ENCODE results near the gene CACNB4. TPM values are rescaled to one million over a fixed set of nuclear protein-coding genes. Genes with fewer than 3 reads are reported as not detected.

The CACNB4 gene
- total RNA-seq, 1 experiment from 2014 or later: not detected

DNA sequence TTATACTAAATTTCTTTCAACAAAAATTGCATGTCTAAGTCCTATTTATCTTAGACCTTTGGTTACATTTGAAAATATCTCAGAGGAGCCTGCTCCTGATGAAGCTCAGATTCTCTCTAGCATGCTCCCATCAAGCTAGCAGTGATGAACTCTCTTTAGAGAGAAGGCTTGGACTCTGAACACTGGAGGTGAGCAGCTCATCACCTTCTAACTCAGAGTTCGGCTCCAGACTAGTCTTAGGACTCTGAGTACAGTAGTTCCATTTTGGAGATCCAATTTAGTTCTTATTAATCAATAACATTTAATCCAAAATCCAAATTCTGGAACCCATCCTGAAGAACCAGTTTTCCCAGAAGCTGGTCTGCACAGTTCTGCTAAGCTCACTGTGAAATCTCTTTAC, 107.8 kb downstream of the CACNB4 start:
- no TSS peak for BruUV-seq (replicated peaks)
- no peaks in the 10 kb centered on the region for H4K20me1 ChIP-seq (ENCODE audit: low read length)
- H3F3A ChIP-seq (ENCODE audit: low read length, unreplicated experiment): no peaks in the 10 kb centered on the region
- no peaks in the 10 kb centered on the region for H3K79me2 ChIP-seq (ENCODE audit: low read length)
- no peaks in the 10 kb centered on the region for H3K4me1 ChIP-seq (ENCODE audit: insufficient read depth, low read length)
- TF ChIP-seq, protein P1, sequence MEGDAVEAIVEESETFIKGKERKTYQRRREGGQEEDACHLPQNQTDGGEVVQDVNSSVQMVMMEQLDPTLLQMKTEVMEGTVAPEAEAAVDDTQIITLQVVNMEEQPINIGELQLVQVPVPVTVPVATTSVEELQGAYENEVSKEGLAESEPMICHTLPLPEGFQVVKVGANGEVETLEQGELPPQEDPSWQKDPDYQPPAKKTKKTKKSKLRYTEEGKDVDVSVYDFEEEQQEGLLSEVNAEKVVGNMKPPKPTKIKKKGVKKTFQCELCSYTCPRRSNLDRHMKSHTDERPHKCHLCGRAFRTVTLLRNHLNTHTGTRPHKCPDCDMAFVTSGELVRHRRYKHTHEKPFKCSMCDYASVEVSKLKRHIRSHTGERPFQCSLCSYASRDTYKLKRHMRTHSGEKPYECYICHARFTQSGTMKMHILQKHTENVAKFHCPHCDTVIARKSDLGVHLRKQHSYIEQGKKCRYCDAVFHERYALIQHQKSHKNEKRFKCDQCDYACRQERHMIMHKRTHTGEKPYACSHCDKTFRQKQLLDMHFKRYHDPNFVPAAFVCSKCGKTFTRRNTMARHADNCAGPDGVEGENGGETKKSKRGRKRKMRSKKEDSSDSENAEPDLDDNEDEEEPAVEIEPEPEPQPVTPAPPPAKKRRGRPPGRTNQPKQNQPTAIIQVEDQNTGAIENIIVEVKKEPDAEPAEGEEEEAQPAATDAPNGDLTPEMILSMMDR (conservative IDR thresholded peaks at IDR 0.05; ENCODE audit: low read depth, low read length): no peak
- no peak overlapping the region for H2AFZ ChIP-seq (ENCODE audit: low read length)
- H3K27ac ChIP-seq (ENCODE audit: low read length): no peak overlapping the region
- POLR2A ChIA-PET (ENCODE audit: unreplicated experiment): no interaction called here
- no peaks in the 10 kb centered on the region for H3K36me3 ChIP-seq (ENCODE audit: low read depth, low read length)
- H3K4me2 ChIP-seq (ENCODE audit: low read length): no peak overlapping the region
- no peak overlapping the region for H3K9ac ChIP-seq (ENCODE audit: low read length)
- no peaks in the 10 kb centered on the region for H3K9me2 ChIP-seq (replicated peaks; ENCODE audit: low read length)
- ATAC-seq: no peak
- CTCF ChIA-PET: no interaction called here
- H3K4me3 ChIP-seq (ENCODE audit: low read length): no peak overlapping the region
- H3K27me3 ChIP-seq (ENCODE audit: low read length): peaks cover 63% of the 10 kb centered on the region
- intact Hi-C loops (cut with micrococcal nuclease): no loop called here
- no peak for DNase-seq
- no peaks in the 10 kb centered on the region for H3K9me3 ChIP-seq (ENCODE audit: low read length)

DNA sequence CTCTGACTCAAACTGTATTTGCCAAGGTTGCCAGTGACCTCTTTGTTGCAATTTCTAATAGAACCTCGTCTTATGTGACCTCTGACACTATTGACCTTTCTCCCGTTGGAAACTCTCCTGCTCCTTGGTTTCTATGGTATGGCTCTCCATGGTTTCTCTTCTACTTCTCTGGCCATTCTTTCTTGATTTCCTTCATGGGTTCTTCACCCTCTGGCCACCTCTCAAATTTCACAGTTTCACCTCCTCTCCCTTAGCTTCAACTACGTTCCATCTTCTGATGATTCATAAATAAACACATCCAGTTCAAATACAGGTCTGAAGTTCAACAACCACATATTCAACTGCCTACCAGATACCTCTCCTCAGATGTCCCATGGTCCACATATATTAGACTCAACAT, 109.5 kb downstream of the CACNB4 start:
- no peaks in the 10 kb centered on the region for H3K9me2 ChIP-seq (replicated peaks; ENCODE audit: low read length)
- no peak overlapping the region for H3K4me2 ChIP-seq (ENCODE audit: low read length)
- H4K20me1 ChIP-seq (ENCODE audit: low read length): no peaks in the 10 kb centered on the region
- no peaks in the 10 kb centered on the region for H3K4me1 ChIP-seq (ENCODE audit: insufficient read depth, low read length)
- TF ChIP-seq, protein P1 (conservative IDR thresholded peaks at IDR 0.05; ENCODE audit: low read depth, low read length): no peak
- ChIA-PET CTCF (no interaction called here), POLR2A (ENCODE audit: unreplicated experiment) (no interaction called here)
- no peaks in the 10 kb centered on the region for H3K79me2 ChIP-seq (ENCODE audit: low read length)
- no peaks in the 10 kb centered on the region for H3K36me3 ChIP-seq (ENCODE audit: low read depth, low read length)
- no peak overlapping the region for H3K4me3 ChIP-seq (ENCODE audit: low read length)
- BruUV-seq (replicated peaks): no TSS peak
- H3K9ac ChIP-seq (ENCODE audit: low read length): no peak overlapping the region
- DNase-seq: no peak
- no peaks in the 10 kb centered on the region for H3K9me3 ChIP-seq (ENCODE audit: low read length)
- ATAC-seq: no peak
- intact Hi-C loops (cut with micrococcal nuclease): no loop called here
- no peak overlapping the region for H3K27ac ChIP-seq (ENCODE audit: low read length)
- H3K27me3 ChIP-seq (ENCODE audit: low read length): peaks cover 69% of the 10 kb centered on the region
- H3F3A ChIP-seq (ENCODE audit: low read length, unreplicated experiment): no peaks in the 10 kb centered on the region
- H2AFZ ChIP-seq (ENCODE audit: low read length): no peak overlapping the region

DNA sequence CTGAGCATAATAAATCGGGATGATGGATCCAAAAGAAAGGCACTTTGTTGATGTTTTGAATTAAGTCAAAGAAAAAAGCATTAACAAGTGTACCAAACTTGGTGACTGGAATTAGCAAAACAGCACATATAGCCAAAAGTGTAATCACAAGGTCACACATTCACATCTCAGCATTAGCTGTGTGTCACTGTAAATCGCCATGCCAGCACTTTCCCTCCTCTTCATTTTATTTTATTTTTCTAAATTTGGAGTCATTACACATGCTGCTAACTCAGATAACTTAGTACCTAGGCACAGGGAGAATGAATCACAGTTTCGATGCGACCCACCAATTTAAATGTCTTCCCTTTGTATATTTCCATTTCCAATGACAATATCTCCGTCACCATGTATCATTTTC, 111.4 kb downstream of the CACNB4 start:
- H3K4me3 ChIP-seq (ENCODE audit: low read length): no peak overlapping the region
- no peaks in the 10 kb centered on the region for H3K9me3 ChIP-seq (ENCODE audit: low read length)
- H3K36me3 ChIP-seq (ENCODE audit: low read depth, low read length): no peaks in the 10 kb centered on the region
- no peak overlapping the region for H3K4me2 ChIP-seq (ENCODE audit: low read length)
- no peak for TF ChIP-seq EZH2phosphoT487 (IDR thresholded peaks at IDR 0.05; ENCODE audit: borderline replicate concordance, low read length)
- TF ChIP-seq, protein P1 (conservative IDR thresholded peaks at IDR 0.05; ENCODE audit: low read depth, low read length): no peak
- TF ChIP-seq EZH2 (IDR thresholded peaks at IDR 0.05; ENCODE audit: low read length, unreplicated experiment): no peak
- ATAC-seq (no peak), DNase-seq (no peak)
- BruUV-seq (replicated peaks): no TSS peak
- no peaks in the 10 kb centered on the region for H3K9me2 ChIP-seq (replicated peaks; ENCODE audit: low read length)
- H3K27me3 ChIP-seq (ENCODE audit: low read length): peaks cover 80% of the 10 kb centered on the region
- no peaks in the 10 kb centered on the region for H4K20me1 ChIP-seq (ENCODE audit: low read length)
- H3K79me2 ChIP-seq (ENCODE audit: low read length): no peaks in the 10 kb centered on the region
- POLR2A ChIA-PET (ENCODE audit: unreplicated experiment): no interaction called here
- H3K27ac ChIP-seq (ENCODE audit: low read length): no peak overlapping the region
- intact Hi-C loops (cut with micrococcal nuclease): no loop called here
- no peak overlapping the region for H3K9ac ChIP-seq (ENCODE audit: low read length)
- H2AFZ ChIP-seq (ENCODE audit: low read length): no peak overlapping the region
- H3F3A ChIP-seq (ENCODE audit: low read length, unreplicated experiment): no peaks in the 10 kb centered on the region
- H3K4me1 ChIP-seq (ENCODE audit: insufficient read depth, low read length): no peaks in the 10 kb centered on the region
- CTCF ChIA-PET: no interaction called here

Measured in PC-3 (cell line).